Activated CD4-positive, alpha-beta T cell treated with anti-CD3 and anti-CD28 coated beads, Interleukin-2, Interleukin-6, amounts not matched to agents 100 ng/mL and 50 ng/mL, durations not matched to agents 16 hours and 8 hours (primary cell): ENCODE data around the gene TLDC2.

Source experiments
- DNase-seq: peaks from one replicate; pipeline ENCODE4 v3.0.0-alpha.2; 2020

The TLDC2 gene

GRCh38 chr20:36850759-36851158 lies 25.2 kb upstream of the TLDC2 start:
- DNase-seq, result no peak

- DNase-seq, result no peak
These were observed 24.4 kb upstream of the TLDC2 start for GRCh38 chr20:36851490-36851889.

GRCh38 chr20:36852187-36852586 lies 23.8 kb upstream of the TLDC2 start:
- no peak for DNase-seq

GRCh38 chr20:36854348-36855240 lies 21.3 kb upstream of the TLDC2 start:
- no peak for DNase-seq

- no peak for DNase-seq
These were observed 20.7 kb upstream of the TLDC2 start for GRCh38 chr20:36855241-36855657.

GRCh38 chr20:36856195-36856594 lies 19.7 kb upstream of the TLDC2 start:
- DNase-seq, result no peak

- DNase-seq, result peak; percentile 32
These were observed 19.0 kb upstream of the TLDC2 start for GRCh38 chr20:36856691-36857635.

GRCh38 chr20:36859282-36859555 lies 16.7 kb upstream of the TLDC2 start:
- DNase-seq, result no peak

GRCh38 chr20:36859700-36860330 lies 16.1 kb upstream of the TLDC2 start:
- no peak for DNase-seq

- no peak for DNase-seq
These were observed 15.6 kb upstream of the TLDC2 start for GRCh38 chr20:36860339-36860738.

- DNase-seq, result no peak
These were observed 14.9 kb upstream of the TLDC2 start for GRCh38 chr20:36860811-36861624.

- DNase-seq, result no peak
These were observed 14.4 kb upstream of the TLDC2 start for GRCh38 chr20:36861625-36861874.

GRCh38 chr20:36861875-36862801 lies 13.8 kb upstream of the TLDC2 start:
- no peak for DNase-seq

GRCh38 chr20:36862857-36863668 lies 12.9 kb upstream of the TLDC2 start:
- DNase-seq, result no peak

- DNase-seq, result no peak
These were observed 10.7 kb upstream of the TLDC2 start for GRCh38 chr20:36865076-36865860.

- DNase-seq, result no peak
These were observed 10.1 kb upstream of the TLDC2 start for GRCh38 chr20:36865861-36866149.

- DNase-seq, result no peak
These were observed 9.8 kb upstream of the TLDC2 start for GRCh38 chr20:36866164-36866563.

- no peak for DNase-seq
These were observed 9.1 kb upstream of the TLDC2 start for GRCh38 chr20:36866681-36867495.
